A549 (cell line): ENCODE measurements around the gene FAM107B. TPM values are rescaled to one million over a fixed set of nuclear protein-coding genes. Genes with fewer than 3 reads are reported as not detected.

Experiments
- ATAC-seq, 2 experiments: fragments of 200-7000 bp in 1 of 2; fragments of >200 bp in 1 of 2; cut with Nextera tagmentation in 1 of 2; cut with Tn5 transposase in 1 of 2; 3 replicates each; pipeline versions ENCODE4 v1.8.0 to v1.9.1; 2018 to 2020; ENCODE audit warnings: mild to moderate bottlenecking in 1 of 2, moderate library complexity in 1 of 2
- CTCF ChIA-PET: fragments of 300-600 bp; sonication (Branson Sonifier 250); formaldehyde crosslinking; extraction: SDS; loops from one replicate; lab custom pipeline; 2021; ENCODE audit warnings: antibody characterized with exemption, inconsistent platforms; lab: Yijun Ruan, JAX
- POLR2A ChIA-PET: fragments of 350-600 bp; formaldehyde crosslinking; extraction: SDS; loops from one replicate; lab custom pipeline; 2021; ENCODE audit warnings: antibody characterized with exemption, inconsistent platforms; lab: Yijun Ruan, JAX
- DNase-seq, 2 experiments: peaks; one replicate each; pipeline versions ENCODE4 v3.0.0 to v3.0.0-alpha.2; 2011 to 2016; ENCODE audit warnings: low read depth in 1 of 2, low spot score in 1 of 2
- FAIRE-seq: peaks from 2 replicates; lab custom pipeline; 2011; peaks lifted over from hg19 to GRCh38; lab: Jason Lieb, UNC
- H3K27ac ChIP-seq, 2 experiments: fragments of >200 bp; sonication (Bioruptor Twin); formaldehyde crosslinking; 3 replicates each; pipeline ENCODE4 v1.5.1; 2016 to 2017
- H3K4me1 ChIP-seq: fragments of >200 bp; sonication (Bioruptor Twin); formaldehyde crosslinking; 3 replicates; pipeline ENCODE4 v1.6.1; 2016
- H3K4me2 ChIP-seq: fragments of >200 bp; sonication (Bioruptor Twin); formaldehyde crosslinking; 3 replicates; pipeline ENCODE4 v1.6.1; 2016
- H3K4me3 ChIP-seq: fragments of >200 bp; sonication (Bioruptor Twin); formaldehyde crosslinking; 3 replicates; pipeline ENCODE4 v1.5.1; 2016
- H3K9me3 ChIP-seq: fragments of >200 bp; sonication (Bioruptor Twin); formaldehyde crosslinking; 3 replicates; pipeline ENCODE4 v1.6.1; 2016
- EHF ChIP-seq: fragments of 250-450 bp; sonication (Bioruptor Pico); IDR thresholded peaks from 2 replicates; pipeline ENCODE4 v1.5.0; 2020; ENCODE audit warnings: mild to moderate bottlenecking
- FOSB ChIP-seq: fragments of 250-450 bp; sonication (Bioruptor Pico); IDR thresholded peaks from 2 replicates; pipeline ENCODE4 v1.5.0; 2020; ENCODE audit warnings: mild to moderate bottlenecking, moderate library complexity
- HDAC2 ChIP-seq: fragments of 200-600 bp; sonication (generic); IDR thresholded peaks from 2 replicates; pipeline ENCODE4 v1.6.1; 2016
- HOXA7 ChIP-seq: fragments of 250-450 bp; sonication (Bioruptor Pico); IDR thresholded peaks from 2 replicates; pipeline ENCODE4 v1.5.0; 2020; ENCODE audit warnings: mild to moderate bottlenecking, moderate library complexity
- HOXB5 ChIP-seq: fragments of 250-450 bp; sonication (Bioruptor Pico); IDR thresholded peaks from 2 replicates; pipeline ENCODE4 v1.5.0; 2020; ENCODE audit warnings: mild to moderate bottlenecking, moderate library complexity
- KDM1A ChIP-seq: fragments of 200-600 bp; sonication (generic); IDR thresholded peaks from 2 replicates; pipeline ENCODE4 v1.6.1; 2016; ENCODE audit warnings: low read depth, mild to moderate bottlenecking
- MAZ ChIP-seq: fragments of 150-350 bp; IDR thresholded peaks from 2 replicates; pipeline ENCODE4 v1.6.1; 2014; ENCODE audit warnings: antibody characterized with exemption, low read depth, low read length, borderline replicate concordance
- MYC ChIP-seq: IDR thresholded peaks from 2 replicates; pipeline ENCODE4 v1.6.1; 2012; ENCODE audit warnings: mild to moderate bottlenecking, inconsistent platforms, low read length, improper control_type of control experiment, borderline replicate concordance
- NFE2L2 ChIP-seq: fragments of 150-350 bp; conservative IDR thresholded peaks from 2 replicates; pipeline ENCODE4 v1.6.1; 2014; ENCODE audit warnings: low read length
- NR3C1 ChIP-seq: fragments of >200 bp; sonication (Bioruptor Twin); formaldehyde crosslinking; IDR thresholded peaks from 3 replicates; pipeline ENCODE4 v1.6.1; 2017
- PHF8 ChIP-seq: fragments of 200-600 bp; sonication (generic); IDR thresholded peaks from 2 replicates; pipeline ENCODE4 v1.6.1; 2016; ENCODE audit warnings: low read depth, mild to moderate bottlenecking, antibody characterized with exemption, moderate library complexity, borderline replicate concordance
- POLR2A ChIP-seq: IDR thresholded peaks from 2 replicates; pipeline ENCODE4 v1.6.1; 2012; ENCODE audit warnings: mild to moderate bottlenecking, low read length
- POLR2AphosphoS2 ChIP-seq: conservative IDR thresholded peaks from 2 replicates; pipeline ENCODE4 v1.6.1; 2012; ENCODE audit warnings: low read length, improper control_type of control experiment, inconsistent platforms
- RFX5 ChIP-seq: fragments of 450-650 bp; IDR thresholded peaks from 2 replicates; pipeline ENCODE4 v1.7.1; 2014; ENCODE audit warnings: antibody characterized with exemption, mild to moderate bottlenecking, moderate library complexity
- SMC3 ChIP-seq: fragments of >200 bp; sonication (Bioruptor Twin); formaldehyde crosslinking; IDR thresholded peaks from 3 replicates; pipeline ENCODE4 v1.6.1; 2018; ENCODE audit warnings: inconsistent platforms
- SREBF2 ChIP-seq: fragments of 450-650 bp; IDR thresholded peaks from 2 replicates; pipeline ENCODE4 v1.6.1; 2014; ENCODE audit warnings: mild to moderate bottlenecking, moderate library complexity
- TFCP2L1 ChIP-seq: fragments of 250-450 bp; sonication (Bioruptor Pico); IDR thresholded peaks from 2 replicates; pipeline ENCODE4 v1.5.0; 2021; ENCODE audit warnings: mild to moderate bottlenecking
- ZNF302 ChIP-seq: fragments of 250-450 bp; sonication (Bioruptor Pico); IDR thresholded peaks from 2 replicates; pipeline ENCODE4 v1.9.0; 2021; ENCODE audit warnings: inconsistent platforms, mild to moderate bottlenecking, moderate library complexity
- WGBS: methylation state at CpG from one replicate; pipeline ENCODE4 v1.1.6; 2017; ENCODE audit errors: missing lambda C conversion rate; 5-methylcytosine and 5-hydroxymethylcytosine counted together
- polyA plus RNA-seq, 4 experiments: library from polyadenylated mRNA; depleted of rRNA in 3 of 4; stranded (reverse); fragments of >200 nt; fragmentation: RNase III in 1 of 4; extraction: RNeasy Plus Mini Kit Qiagen cat#74134 plus additional on column Dnase treatment in 1 of 4; gene quantifications; 2 replicates in 3 of 4; 3 replicates in 1 of 4; pipeline ENCODE4 v1.2.3, GENCODE V29; 2011 to 2017
- TF ChIP-seq, protein P1 (sequence below): IDR thresholded peaks from 2 replicates; pipeline ENCODE4 v1.6.1; 2012; ENCODE audit warnings: low read depth, borderline replicate concordance
- TF ChIP-seq, protein P2 (sequence below): fragments of 250-450 bp; sonication (Bioruptor Pico); IDR thresholded peaks from 2 replicates; pipeline ENCODE4 v1.5.0; 2020; ENCODE audit warnings: low read depth, mild to moderate bottlenecking, moderate library complexity
- TF ChIP-seq, protein P3 (sequence below): IDR thresholded peaks from 2 replicates; pipeline ENCODE4 v1.6.1; 2012
- TF ChIP-seq, protein P4 (sequence below): fragments of 150-350 bp; IDR thresholded peaks from 2 replicates; pipeline ENCODE4 v1.6.1; 2014; ENCODE audit warnings: low read depth, mild to moderate bottlenecking, low read length
- TF ChIP-seq, protein P5 (sequence below): fragments of 200-600 bp; sonication (generic); IDR thresholded peaks from 2 replicates; pipeline ENCODE4 v1.6.1; 2016; ENCODE audit warnings: antibody characterized with exemption, mild to moderate bottlenecking, moderate library complexity

Gene FAM107B
- polyA plus RNA-seq, 2 of the 4 experiments (the other 2 are of a cell fraction): 99.9 to 173 TPM

DNA sequence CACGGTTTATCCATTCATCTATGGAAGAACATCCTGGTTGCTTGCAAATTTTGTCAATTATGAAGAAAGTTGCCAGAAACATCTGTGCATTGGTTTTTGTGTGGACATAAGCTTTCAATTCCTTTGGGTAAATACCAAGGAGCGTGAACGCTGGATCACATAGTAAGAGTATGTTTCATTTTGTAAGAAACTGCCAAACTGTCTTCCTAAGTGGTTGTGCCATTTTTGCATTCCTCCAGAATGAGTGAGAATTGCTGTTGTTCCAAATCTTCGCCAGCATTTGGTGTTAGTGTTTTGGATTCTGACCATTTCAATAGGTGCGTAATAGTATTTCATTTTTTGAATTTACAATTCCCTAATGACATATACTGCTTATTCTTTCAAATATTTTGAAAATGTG lies 288.7 kb downstream of the FAM107B start:
- TF ChIP-seq RFX5: no peak
- TF ChIP-seq, protein P1, sequence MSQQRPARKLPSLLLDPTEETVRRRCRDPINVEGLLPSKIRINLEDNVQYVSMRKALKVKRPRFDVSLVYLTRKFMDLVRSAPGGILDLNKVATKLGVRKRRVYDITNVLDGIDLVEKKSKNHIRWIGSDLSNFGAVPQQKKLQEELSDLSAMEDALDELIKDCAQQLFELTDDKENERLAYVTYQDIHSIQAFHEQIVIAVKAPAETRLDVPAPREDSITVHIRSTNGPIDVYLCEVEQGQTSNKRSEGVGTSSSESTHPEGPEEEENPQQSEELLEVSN: no peak
- TF ChIP-seq FOSB (CRISPR knock-in tag): no peak
- no peak for TF ChIP-seq POLR2A
- TF ChIP-seq, protein P2, sequence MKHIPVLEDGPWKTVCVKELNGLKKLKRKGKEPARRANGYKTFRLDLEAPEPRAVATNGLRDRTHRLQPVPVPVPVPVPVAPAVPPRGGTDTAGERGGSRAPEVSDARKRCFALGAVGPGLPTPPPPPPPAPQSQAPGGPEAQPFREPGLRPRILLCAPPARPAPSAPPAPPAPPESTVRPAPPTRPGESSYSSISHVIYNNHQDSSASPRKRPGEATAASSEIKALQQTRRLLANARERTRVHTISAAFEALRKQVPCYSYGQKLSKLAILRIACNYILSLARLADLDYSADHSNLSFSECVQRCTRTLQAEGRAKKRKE (CRISPR knock-in tag): no peak
- no peak for TF ChIP-seq KDM1A
- TF ChIP-seq TFCP2L1 (CRISPR knock-in tag): no peak
- TF ChIP-seq MAZ: no peak
- TF ChIP-seq, all 56 proteins: peak for 0
- Histone ChIP-seq H3K4me2 (no peak overlapping the region), H3K4me3 (no peak overlapping the region), H3K9me3 (0 out of 3 replicates have a peak, but pooled peaks cover 3% of the 10 kb centered on the region), H3K27ac (no peak overlapping the region), H3K4me1 (peaks cover 8% of the 10 kb centered on the region)
- ChIA-PET POLR2A (no interaction called here), CTCF (interaction anchor here (1.0 kb wide), 1 partner anchor 14 kb away, joined by 4 read pairs; no protein-coding TSS in a partner anchor)
- 81% methylated on average over 5 of the region's 5 CpGs for WGBS
- ATAC-seq (no peak), FAIRE-seq (no peak), DNase-seq (no peak)

DNA sequence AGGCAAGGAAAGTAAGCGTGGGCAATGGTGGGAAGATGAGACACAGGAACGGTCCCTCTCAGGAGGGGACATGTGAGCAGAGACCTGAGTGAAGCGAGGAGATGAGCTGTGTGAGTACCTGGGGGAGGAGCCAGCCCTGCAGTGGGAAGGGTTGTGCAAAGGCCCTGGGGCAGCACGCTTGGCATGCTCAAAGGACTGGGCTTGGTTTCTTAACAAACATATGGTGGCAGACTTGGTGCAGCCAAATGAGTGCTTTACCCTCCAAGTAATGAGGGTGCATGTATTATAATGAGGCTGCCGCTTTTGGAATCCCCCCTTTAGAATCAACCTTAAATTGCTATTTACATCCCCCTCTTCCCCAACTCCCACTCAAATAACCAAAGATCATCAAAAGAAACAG lies 291.3 kb downstream of the FAM107B start:
- no peak for FAIRE-seq
- Histone ChIP-seq H3K27ac (no peak overlapping the region), H3K4me3 (no peak overlapping the region)
- TF ChIP-seq, protein P3, sequence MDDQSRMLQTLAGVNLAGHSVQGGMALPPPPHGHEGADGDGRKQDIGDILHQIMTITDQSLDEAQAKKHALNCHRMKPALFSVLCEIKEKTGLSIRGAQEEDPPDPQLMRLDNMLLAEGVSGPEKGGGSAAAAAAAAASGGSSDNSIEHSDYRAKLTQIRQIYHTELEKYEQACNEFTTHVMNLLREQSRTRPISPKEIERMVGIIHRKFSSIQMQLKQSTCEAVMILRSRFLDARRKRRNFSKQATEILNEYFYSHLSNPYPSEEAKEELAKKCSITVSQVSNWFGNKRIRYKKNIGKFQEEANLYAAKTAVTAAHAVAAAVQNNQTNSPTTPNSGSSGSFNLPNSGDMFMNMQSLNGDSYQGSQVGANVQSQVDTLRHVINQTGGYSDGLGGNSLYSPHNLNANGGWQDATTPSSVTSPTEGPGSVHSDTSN: no peak
- TF ChIP-seq, all 56 proteins: peak for 0
- Histone ChIP-seq H3K4me2 (no peak overlapping the region), H3K4me1 (peaks cover 8% of the 10 kb centered on the region), H3K9me3 (0 out of 3 replicates have a peak, but pooled peaks cover 3% of the 10 kb centered on the region)
- no peak for ATAC-seq
- ChIA-PET CTCF (interaction anchor here (0.7 to 1.2 kb wide), 2 partner anchors 403 to 470 kb away, joined by 3 read pairs; no protein-coding TSS in a partner anchor), POLR2A (no interaction called here)
- no peak for DNase-seq
- WGBS: 61% methylated on average over 5 of the region's 5 CpGs

DNA sequence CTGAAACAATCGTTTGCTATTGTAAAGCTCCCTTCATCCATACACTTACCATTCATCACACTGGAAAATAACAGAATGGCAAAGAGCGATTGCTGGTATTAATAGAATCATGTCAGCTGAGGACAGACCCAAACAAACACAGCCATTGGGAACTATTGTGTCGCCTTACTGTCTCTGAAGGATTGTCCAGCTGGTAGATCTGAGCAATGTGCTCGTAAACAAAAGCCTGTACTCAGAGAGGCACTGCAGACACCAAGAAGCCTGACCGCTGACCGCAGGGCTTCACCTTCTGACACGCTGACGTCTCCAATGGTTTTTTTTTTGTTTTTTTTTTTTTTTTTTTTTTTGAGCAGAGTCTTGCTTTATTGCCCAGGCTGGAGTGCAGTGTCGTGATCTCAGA lies 292.9 kb downstream of the FAM107B start:
- CTCF ChIA-PET: interaction anchor here (0.8 to 1.2 kb wide), 4 partner anchors 11 to 27 kb away, joined by 3 to 6 read pairs (median 4); no protein-coding TSS in a partner anchor
- WGBS: 60% methylated on average over 9 of the region's 9 CpGs
- Histone ChIP-seq H3K27ac (no peak overlapping the region), H3K4me3 (no peak overlapping the region), H3K4me2 (no peak overlapping the region), H3K9me3 (0 out of 3 replicates have a peak, but pooled peaks cover 3% of the 10 kb centered on the region)
- TF ChIP-seq HOXA7 (CRISPR knock-in tag): no peak
- no peak for TF ChIP-seq NFE2L2
- TF ChIP-seq NR3C1: no peak
- TF ChIP-seq POLR2A: no peak
- TF ChIP-seq FOSB (CRISPR knock-in tag): no peak
- no peak for TF ChIP-seq HOXB5 (CRISPR knock-in tag)
- no peak for TF ChIP-seq KDM1A
- no peak for TF ChIP-seq SREBF2
- TF ChIP-seq HDAC2: no peak
- TF ChIP-seq, protein P4, sequence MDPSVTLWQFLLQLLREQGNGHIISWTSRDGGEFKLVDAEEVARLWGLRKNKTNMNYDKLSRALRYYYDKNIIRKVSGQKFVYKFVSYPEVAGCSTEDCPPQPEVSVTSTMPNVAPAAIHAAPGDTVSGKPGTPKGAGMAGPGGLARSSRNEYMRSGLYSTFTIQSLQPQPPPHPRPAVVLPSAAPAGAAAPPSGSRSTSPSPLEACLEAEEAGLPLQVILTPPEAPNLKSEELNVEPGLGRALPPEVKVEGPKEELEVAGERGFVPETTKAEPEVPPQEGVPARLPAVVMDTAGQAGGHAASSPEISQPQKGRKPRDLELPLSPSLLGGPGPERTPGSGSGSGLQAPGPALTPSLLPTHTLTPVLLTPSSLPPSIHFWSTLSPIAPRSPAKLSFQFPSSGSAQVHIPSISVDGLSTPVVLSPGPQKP: no peak
- no peak for TF ChIP-seq PHF8
- no peak for TF ChIP-seq EHF
- TF ChIP-seq ZNF302 (CRISPR knock-in tag): no peak
- TF ChIP-seq POLR2AphosphoS2: no peak
- TF ChIP-seq SMC3: no peak
- TF ChIP-seq, protein P5, sequence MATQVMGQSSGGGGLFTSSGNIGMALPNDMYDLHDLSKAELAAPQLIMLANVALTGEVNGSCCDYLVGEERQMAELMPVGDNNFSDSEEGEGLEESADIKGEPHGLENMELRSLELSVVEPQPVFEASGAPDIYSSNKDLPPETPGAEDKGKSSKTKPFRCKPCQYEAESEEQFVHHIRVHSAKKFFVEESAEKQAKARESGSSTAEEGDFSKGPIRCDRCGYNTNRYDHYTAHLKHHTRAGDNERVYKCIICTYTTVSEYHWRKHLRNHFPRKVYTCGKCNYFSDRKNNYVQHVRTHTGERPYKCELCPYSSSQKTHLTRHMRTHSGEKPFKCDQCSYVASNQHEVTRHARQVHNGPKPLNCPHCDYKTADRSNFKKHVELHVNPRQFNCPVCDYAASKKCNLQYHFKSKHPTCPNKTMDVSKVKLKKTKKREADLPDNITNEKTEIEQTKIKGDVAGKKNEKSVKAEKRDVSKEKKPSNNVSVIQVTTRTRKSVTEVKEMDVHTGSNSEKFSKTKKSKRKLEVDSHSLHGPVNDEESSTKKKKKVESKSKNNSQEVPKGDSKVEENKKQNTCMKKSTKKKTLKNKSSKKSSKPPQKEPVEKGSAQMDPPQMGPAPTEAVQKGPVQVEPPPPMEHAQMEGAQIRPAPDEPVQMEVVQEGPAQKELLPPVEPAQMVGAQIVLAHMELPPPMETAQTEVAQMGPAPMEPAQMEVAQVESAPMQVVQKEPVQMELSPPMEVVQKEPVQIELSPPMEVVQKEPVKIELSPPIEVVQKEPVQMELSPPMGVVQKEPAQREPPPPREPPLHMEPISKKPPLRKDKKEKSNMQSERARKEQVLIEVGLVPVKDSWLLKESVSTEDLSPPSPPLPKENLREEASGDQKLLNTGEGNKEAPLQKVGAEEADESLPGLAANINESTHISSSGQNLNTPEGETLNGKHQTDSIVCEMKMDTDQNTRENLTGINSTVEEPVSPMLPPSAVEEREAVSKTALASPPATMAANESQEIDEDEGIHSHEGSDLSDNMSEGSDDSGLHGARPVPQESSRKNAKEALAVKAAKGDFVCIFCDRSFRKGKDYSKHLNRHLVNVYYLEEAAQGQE: no peak
- TF ChIP-seq MYC: no peak
- TF ChIP-seq, protein P3: no peak
- TF ChIP-seq, all 56 proteins: peak for 0
- FAIRE-seq (no peak), DNase-seq (no peak), ATAC-seq (no peak)
- POLR2A ChIA-PET: no interaction called here
- peaks cover 4% of the 10 kb centered on the region for H3K4me1 ChIP-seq
